HG02571 (cell line): ENCODE measurements around the gene MCL1.
A peak's percentile ranks its signal among the peaks of the same experiment; 100 is the strongest.
"Not testable (repeated sequence)": the region's sequence is repeated elsewhere in the genome, so short reads cannot be mapped to it uniquely, and the experiment has no call there.

Experiments used
- ATAC-seq: cut with Tn5 transposase; IDR thresholded peaks from one replicate; pipeline ENCODE4 v1.9.1; 2021; ENCODE audit warnings: mild to moderate bottlenecking, moderate library complexity; ENCODE audit not compliant: unreplicated experiment

The MCL1 gene

DNA sequence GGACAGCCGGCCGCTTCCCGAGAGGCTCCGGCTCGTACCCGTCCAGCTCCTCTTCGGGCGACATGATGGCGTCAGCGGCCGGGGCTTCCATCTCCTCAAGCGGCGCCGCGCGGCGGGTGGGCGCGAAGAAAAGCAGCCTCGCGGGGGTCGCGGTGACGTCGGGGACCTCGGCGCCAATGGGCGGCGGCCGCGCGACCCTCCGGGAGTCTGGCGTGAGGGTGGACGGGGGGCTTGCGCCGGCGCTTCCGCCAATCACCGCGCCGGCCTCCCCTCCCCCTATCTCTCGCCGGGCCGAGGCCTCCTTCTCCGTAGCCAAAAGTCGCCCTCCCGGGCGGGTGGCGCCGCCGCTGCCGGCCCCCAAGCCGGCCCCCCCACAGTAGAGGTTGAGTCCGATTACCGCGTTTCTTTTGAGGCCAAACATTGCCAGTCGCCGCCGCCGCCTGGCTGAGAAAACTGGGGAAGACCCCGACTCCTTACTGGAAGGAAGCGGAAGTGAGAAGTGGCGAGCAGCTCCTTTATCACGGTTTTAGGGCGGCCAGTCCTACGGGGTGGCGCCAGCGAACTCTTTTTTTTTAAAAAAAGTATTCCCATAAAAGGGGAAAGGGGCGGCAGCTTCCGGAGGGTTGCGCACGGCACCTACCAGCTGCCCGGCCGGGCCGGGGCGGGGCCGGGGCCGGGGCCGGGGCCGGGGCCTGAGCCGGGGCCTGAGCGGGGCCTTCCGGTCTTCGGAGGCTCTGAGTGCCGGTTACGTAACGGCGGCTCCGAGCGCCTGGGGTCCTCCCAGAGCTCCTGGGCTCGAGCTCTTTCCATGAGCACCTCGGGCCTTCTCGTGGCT, at the start of gene MCL1:
TSS of gene MCL1 (minus strand) at position 501 of the 835 bp plus-strand sequence. CDS start at position 421, 80 bp downstream.
- peak; percentile 86 for ATAC-seq

DNA sequence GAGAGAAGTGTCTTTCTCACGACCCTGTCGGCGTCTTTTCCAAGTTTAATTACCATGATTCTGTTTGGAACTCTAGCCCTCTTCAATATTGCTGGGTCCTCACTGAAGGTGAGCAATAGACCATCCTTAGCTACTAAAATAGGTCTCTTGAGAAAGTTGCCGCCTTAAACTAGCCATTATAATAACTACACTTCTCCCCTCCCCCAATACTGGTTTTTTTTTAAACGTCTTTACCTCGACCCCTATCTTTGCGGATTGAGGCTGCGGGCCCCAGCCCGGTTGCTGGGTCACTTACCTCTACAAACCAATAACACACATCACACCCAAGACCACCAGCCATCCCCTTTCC, 49.3 kb upstream of the MCL1 start:
- ATAC-seq: no peak

- ATAC-seq: no peak
Observed at GRCh38 chr1:150627826-150628410, 48.5 kb upstream of the MCL1 start.

DNA sequence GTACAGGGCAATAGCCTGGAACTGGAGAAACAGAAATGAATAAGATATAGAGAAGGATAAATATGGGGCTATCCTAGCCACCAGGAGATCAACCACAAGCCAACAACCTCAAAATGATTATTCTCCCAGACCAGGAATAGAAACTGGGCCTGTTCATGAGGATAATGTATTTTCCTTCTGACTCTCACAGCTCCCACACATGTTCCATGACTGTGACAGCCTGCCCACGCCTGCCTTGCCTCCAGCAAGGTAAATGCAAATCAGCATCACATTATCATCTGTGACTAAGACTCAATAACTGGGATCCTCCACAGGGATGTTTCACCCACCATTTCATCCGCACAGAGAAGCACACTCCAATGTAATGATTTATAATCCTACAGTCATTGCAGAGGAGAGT, 46.7 kb upstream of the MCL1 start:
- no peak for ATAC-seq

DNA sequence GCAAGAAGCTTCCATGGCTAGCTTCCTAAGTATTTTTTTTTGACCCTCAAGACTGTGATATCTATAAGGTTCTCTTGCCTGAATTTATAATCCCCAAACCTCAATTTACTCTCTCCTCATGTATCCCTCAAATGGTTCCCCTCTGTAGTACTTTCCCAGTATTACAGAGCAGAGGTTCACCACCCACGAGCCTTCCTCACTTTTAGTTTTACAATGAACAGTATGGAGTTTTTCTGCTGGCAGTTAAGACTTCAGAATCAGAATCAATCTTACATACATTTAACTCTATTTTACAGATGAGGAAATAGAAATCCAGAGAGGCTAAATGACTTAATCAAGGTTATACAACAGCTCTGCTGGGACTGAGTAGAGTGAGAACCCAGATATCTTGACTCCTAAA, 45.1 kb upstream of the MCL1 start:
- ATAC-seq: not testable (repeated sequence)

DNA sequence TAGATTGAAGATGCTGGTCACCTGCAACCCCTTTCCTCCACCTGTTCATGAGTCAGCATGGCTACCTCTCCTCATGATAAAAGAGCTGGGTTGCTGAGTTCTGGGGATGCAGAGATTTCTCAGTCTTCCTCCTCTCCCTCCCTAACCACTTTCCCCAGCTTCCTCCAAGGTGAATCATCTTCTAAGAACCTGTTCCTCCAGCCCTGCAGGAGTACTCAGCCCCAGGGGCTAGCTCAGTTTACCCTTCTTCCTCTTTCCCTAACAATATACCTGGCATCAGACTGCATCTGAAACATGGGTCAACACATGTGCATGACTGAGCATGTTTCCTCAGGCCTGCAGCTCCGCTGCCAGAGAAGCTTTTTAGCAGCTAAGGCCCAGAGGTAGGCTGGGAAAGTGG, 44.7 kb upstream of the MCL1 start:
- ATAC-seq: not testable (repeated sequence)

DNA sequence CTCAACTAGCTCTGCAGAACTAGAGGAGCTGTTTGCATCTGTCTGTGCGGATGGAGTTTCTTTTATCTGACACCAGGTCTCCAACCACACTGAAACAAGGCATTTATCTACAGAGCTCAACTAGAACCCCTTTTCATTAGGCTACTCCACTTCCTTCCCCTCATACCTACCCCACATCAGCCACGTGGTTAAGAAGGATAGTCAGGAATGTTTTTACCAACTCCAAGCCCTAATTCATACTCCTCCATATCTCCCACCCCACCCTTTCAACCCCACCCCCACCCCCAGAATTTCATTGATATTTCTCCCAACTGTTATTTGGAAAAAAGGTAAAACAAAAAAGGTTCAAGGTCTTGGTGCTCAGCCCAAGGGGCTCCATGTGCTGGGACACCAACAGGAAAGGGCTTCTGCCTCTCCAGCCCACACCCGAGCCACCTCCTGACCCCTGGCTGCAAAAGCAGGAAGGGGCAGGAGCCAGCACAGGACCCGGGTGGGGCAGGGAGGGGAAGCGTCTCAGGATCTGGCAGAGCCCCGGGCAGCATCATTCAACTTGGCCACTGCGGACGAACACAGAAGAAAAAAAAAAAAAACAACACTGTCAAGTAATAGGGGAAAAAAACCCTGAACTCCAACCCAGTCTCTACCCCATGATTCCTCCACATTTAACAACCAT, 43.0 kb upstream of the MCL1 start:
- no peak for ATAC-seq

- no peak for ATAC-seq
Observed at GRCh38 chr1:150621497-150622302, 42.3 kb upstream of the MCL1 start.

GRCh38 chr1:150620919-150621318, 41.5 kb upstream of the MCL1 start:
- no peak for ATAC-seq

- no peak for ATAC-seq
Observed at GRCh38 chr1:150619576-150620509, 40.4 kb upstream of the MCL1 start.

GRCh38 chr1:150615346-150616201, 36.2 kb upstream of the MCL1 start:
- no peak for ATAC-seq

DNA sequence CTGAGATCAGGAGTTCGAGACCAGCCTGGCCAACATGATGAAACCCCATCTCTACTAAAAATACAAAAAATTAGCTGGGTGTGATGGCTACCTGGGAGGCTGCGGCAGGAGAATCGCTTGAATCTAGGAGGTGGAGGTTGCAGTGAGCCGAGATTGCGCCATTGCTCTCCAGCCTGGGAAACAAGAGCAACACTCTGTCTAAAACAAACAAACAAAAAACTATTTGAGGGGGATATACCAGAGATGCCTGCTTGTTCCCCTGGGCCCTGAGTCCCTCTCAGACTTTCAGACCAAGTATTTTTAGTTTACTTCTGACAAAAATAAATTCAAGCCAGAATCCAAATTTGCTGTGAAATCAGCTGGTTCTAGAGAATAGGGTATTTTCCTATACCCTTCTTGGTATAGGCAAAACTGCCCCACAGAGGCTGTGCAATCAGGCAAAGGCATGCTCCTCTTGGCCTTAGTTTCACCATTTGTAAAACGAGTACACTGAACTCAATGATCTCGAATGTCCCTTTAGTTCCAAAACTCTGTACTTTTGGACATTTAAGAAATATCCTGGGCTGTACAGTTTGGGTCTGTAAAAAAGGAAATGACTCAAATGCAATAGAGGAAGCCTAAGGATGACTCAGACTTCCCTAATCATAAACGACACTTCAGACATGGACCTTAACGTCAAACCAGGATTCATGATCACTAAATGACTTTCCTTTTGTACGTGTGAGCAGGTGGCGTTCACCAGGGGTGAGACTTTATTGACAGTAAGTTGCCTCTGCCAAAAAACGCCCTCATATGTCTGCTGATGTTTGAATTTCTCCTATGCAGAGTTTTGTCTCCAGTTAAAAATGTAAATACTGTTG, 33.9 kb upstream of the MCL1 start:
- ATAC-seq: no peak

DNA sequence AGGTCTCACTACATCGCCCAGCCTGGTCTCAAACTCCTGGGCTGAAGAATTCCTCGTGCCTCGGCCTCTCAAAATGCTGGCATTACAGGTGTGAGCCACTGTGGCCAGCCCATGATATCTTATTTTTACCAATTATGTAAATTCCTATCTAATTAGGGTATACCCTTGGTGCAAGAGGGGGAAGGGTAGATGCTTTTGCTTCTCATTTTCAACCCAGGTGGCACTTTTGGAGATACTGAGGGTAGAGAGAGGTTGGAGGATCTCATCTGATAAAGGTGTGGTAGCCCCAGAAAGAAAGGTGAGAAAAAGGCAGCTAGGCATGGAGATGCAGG, 32.6 kb upstream of the MCL1 start:
- no peak for ATAC-seq

DNA sequence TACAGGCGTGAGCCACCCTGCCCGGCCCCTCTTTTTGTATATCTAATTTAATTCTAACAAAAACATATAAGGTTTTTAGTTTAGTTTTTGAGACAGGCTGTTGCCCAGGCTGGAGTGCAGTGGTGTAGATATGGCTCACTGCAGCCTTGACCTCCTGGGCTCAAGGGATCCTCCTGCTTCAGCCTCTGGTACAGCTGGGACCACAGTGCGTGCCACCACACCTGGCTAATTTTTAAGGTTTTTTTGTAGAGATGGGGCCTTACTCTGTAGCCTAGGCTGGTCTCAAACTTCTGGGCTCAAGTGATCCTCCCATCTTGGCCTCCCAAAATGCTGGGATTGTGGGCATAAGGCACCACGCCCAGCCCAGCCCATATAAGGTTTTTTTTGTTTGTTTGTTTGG, 31.2 kb upstream of the MCL1 start:
- no peak for ATAC-seq

- no peak for ATAC-seq
Observed at GRCh38 chr1:150609732-150610131, 30.3 kb upstream of the MCL1 start.

DNA sequence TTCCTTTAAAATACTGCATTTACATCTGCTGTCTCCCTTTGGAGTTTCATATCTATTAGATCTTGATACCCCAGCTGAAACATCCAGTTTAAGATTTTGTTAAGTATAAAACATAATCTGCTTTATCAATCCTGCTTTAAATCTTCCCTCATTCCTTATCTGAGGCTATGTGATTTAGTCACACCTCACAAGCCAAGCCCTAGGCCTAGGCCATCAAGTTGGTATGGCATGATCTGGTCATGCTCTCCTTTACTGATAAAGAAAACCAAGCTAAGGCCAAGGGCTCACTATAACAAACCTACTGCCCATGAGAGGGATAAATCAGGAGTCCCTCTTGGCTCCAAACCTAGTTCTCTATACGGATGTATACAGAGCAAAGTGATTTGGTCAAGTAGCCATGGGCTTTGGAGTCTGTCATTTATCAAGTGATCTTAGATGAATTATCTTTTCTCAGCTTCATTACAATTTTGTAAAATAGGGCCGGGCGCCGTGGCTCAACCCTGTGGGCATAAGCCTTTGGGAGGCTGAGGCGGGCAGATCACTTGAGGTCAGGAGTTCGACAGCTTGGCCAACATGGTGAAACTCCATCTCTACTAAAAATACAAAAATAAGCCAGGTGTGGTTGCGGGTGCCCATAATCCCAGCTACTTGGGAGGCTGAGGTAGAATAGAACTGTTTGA, 27.2 kb upstream of the MCL1 start:
- no peak for ATAC-seq

DNA sequence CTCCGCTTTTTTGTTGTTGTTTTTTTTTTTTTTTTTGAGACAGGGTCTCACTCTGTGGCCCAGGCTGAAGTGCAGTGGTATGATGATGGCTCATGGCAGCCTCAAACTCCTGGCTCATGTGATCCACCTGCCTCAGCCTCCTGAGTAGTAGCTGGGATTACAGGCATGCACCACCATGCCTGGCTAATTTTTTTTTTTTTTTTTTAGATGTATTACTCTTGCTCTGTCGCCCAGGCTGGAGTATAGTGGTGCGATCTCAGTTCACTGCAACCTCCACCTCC, 26.0 kb upstream of the MCL1 start:
- not testable (repeated sequence) for ATAC-seq

DNA sequence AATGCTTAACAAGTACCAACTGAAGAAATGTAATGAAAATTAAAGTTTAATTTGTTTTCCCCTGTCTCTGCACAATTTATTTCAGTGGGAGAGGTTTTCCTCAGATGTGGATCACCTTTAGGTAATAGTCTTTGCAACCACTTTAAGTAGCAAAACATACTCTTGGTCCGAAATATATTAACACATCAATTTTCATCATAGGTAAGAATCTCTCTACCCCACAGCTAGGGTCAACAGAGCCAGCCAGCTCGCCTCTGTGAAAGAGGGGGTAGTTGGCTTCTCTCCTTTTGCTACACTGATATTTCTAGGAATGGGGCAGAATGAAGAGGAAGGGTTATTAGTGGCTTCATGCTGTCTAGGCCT, 24.8 kb upstream of the MCL1 start:
- ATAC-seq: no peak
